ENCODE results near the gene CPOX.

CPOX gene

GRCh38 chr3:98532709-98533571, 60.5 kb downstream of the CPOX start:
- DNase-seq = no peak

GRCh38 chr3:98532275-98532637, 61.2 kb downstream of the CPOX start:
- no peak for DNase-seq

- no peak for DNase-seq
Measured at GRCh38 chr3:98531622-98532274, 61.7 kb downstream of the CPOX start, which contains the start of gene GPR15. TSS of gene GPR15 (plus strand) at chr3:98531978. CDS start at chr3:98532034, 56 bp downstream.

GRCh38 chr3:98530676-98531075, 62.7 kb downstream of the CPOX start:
- DNase-seq = no peak

GRCh38 chr3:98529856-98530459, 63.5 kb downstream of the CPOX start:
- no peak for DNase-seq
